DOHH2 (cell line): Measurements from ENCODE around the gene DACT3.

ENCODE experiments used
- H3F3A ChIP-seq: fragments of 200-600 bp; sonication (generic), shearing (Covaris generic); 2 replicates; pipeline ENCODE4 v1.6.0; 2016; ENCODE audit warnings: antibody characterized with exemption, mild to moderate bottlenecking; ENCODE audit not compliant: control insufficient read depth, insufficient read depth
- H3K27ac ChIP-seq: fragments of 200-600 bp; sonication (generic); 2 replicates; pipeline ENCODE4 v1.5.1; 2014; ENCODE audit warnings: low read depth, mild to moderate bottlenecking, low read length, moderate library complexity
- H3K27me3 ChIP-seq: fragments of 200-600 bp; sonication (generic); 2 replicates; pipeline ENCODE4 v1.6.1; 2014; ENCODE audit warnings: mild to moderate bottlenecking, low read length, mixed read lengths; ENCODE audit not compliant: control insufficient read depth
- H3K36me3 ChIP-seq: fragments of 200-600 bp; sonication (generic); 2 replicates; pipeline ENCODE4 v1.6.1; 2014; ENCODE audit warnings: mild to moderate bottlenecking, low read length, moderate library complexity, mixed read lengths; ENCODE audit not compliant: control insufficient read depth
- H3K4me1 ChIP-seq: fragments of 200-600 bp; sonication (generic); 2 replicates; pipeline ENCODE4 v1.6.1; 2014; ENCODE audit warnings: mild to moderate bottlenecking, low read length, mixed read lengths; ENCODE audit not compliant: control insufficient read depth
- H3K4me2 ChIP-seq: fragments of 200-600 bp; sonication (generic); 2 replicates; pipeline ENCODE4 v1.6.0; 2014; ENCODE audit warnings: mild to moderate bottlenecking, low read length, moderate library complexity
- H3K4me3 ChIP-seq: fragments of 200-600 bp; sonication (generic); 2 replicates; pipeline ENCODE4 v1.5.1; 2014; ENCODE audit warnings: mild to moderate bottlenecking, low read length, mixed read lengths
- H3K79me2 ChIP-seq: fragments of 200-600 bp; sonication (generic); 2 replicates; pipeline ENCODE4 v1.6.1; 2014; ENCODE audit warnings: mild to moderate bottlenecking, low read length, mixed read lengths; ENCODE audit not compliant: control insufficient read depth
- H3K9me2 ChIP-seq: fragments of 200-600 bp; sonication (generic); replicated peaks from 2 replicates; pipeline ENCODE4 v1.6.1; 2014; ENCODE audit warnings: mild to moderate bottlenecking, low read length, mixed read lengths; ENCODE audit not compliant: control insufficient read depth
- H3K9me3 ChIP-seq: fragments of 200-600 bp; sonication (generic); 2 replicates; pipeline ENCODE4 v1.6.1; 2014; ENCODE audit warnings: antibody characterized with exemption, low read length, mixed read lengths; ENCODE audit not compliant: control insufficient read depth, insufficient read depth
- H4K20me1 ChIP-seq: fragments of 200-600 bp; sonication (generic); 2 replicates; pipeline ENCODE4 v1.6.0; 2014; ENCODE audit warnings: low read depth, mild to moderate bottlenecking, antibody characterized with exemption, low read length, moderate library complexity; ENCODE audit not compliant: control insufficient read depth, insufficient read depth
- EZH2phosphoT487 ChIP-seq: fragments of 200-600 bp; sonication (generic); IDR thresholded peaks from 2 replicates; pipeline ENCODE4 v1.6.1; 2017; ENCODE audit warnings: borderline replicate concordance, mild to moderate bottlenecking, antibody characterized with exemption, low read length, moderate library complexity, mixed read lengths
- TF ChIP-seq, protein P1 (sequence below): fragments of 200-600 bp; sonication (generic); IDR thresholded peaks from one replicate; pipeline ENCODE4 v1.5.1; 2014; ENCODE audit warnings: antibody characterized with exemption, mild to moderate bottlenecking, low read depth, low read length; ENCODE audit not compliant: poor library complexity, severe bottlenecking

Gene DACT3

DNA sequence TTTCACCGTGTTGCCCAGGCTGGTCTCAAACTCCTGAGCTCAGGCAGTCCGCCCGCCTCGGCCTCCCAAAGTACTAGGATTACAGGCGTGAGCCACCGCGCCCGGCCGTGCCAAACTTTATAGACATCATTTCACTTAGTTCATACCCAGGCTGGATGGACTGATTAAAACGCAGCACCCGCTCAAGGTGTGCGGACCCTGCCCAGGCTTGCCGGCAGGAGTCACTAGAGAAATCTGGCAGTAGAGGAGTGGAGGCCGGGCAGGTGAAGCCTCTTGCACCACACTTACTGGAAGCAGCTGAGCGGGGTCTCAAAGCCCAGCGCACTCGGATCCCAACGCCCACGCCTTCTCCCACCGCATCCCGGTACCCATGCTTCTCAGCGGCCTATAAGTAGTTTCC is 47.5 kb downstream of the DACT3 start:
- peaks cover 40% of the 10 kb centered on the region for H3K4me1 ChIP-seq
- H3F3A ChIP-seq: peaks cover 12% of the 10 kb centered on the region
- H3K36me3 ChIP-seq: peaks cover 24% of the 10 kb centered on the region
- no peaks in the 10 kb centered on the region for H4K20me1 ChIP-seq
- H3K27ac ChIP-seq: no peak overlapping the region
- H3K27me3 ChIP-seq: no peaks in the 10 kb centered on the region
- H3K4me2 ChIP-seq: no peak overlapping the region
- H3K4me3 ChIP-seq: no peak overlapping the region
- H3K9me3 ChIP-seq: no peaks in the 10 kb centered on the region
- TF ChIP-seq EZH2phosphoT487: no peak
- TF ChIP-seq, protein P1, sequence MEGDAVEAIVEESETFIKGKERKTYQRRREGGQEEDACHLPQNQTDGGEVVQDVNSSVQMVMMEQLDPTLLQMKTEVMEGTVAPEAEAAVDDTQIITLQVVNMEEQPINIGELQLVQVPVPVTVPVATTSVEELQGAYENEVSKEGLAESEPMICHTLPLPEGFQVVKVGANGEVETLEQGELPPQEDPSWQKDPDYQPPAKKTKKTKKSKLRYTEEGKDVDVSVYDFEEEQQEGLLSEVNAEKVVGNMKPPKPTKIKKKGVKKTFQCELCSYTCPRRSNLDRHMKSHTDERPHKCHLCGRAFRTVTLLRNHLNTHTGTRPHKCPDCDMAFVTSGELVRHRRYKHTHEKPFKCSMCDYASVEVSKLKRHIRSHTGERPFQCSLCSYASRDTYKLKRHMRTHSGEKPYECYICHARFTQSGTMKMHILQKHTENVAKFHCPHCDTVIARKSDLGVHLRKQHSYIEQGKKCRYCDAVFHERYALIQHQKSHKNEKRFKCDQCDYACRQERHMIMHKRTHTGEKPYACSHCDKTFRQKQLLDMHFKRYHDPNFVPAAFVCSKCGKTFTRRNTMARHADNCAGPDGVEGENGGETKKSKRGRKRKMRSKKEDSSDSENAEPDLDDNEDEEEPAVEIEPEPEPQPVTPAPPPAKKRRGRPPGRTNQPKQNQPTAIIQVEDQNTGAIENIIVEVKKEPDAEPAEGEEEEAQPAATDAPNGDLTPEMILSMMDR: no peak
- no peaks in the 10 kb centered on the region for H3K9me2 ChIP-seq
- no peaks in the 10 kb centered on the region for H3K79me2 ChIP-seq

DNA sequence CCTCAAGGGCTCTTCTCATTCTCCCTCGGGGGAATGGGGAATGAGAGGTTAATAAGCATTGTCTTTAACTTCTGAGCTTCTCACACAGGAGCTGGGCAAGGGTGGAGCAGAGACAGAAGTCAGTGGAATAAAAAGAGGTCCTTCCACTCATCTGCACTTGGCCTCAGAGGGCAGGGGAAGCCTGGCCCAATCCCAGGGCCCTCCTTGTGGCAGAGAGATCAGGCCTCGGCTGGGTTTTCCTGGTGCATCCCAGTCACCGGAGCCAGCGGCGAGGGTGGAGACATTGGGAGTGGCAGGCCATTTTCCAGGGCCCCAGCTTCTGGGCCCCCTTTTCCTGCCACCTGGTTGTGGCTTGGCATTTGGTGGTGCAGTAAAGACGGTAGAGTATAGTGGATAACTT is 49.2 kb downstream of the DACT3 start:
- TF ChIP-seq, protein P1: no peak
- no peak for TF ChIP-seq EZH2phosphoT487
- Histone ChIP-seq H3K36me3 (peaks cover 41% of the 10 kb centered on the region), H4K20me1 (0 out of 2 replicates have a peak, but pooled peaks cover under 1% of the 10 kb centered on the region), H3K4me1 (peaks cover 30% of the 10 kb centered on the region), H3K4me2 (peak overlapping the region; percentile 36; the same call in 1 of the 2 replicates), H3K9me3 (no peaks in the 10 kb centered on the region), H3K27me3 (no peaks in the 10 kb centered on the region), H3K9me2 (no peaks in the 10 kb centered on the region), H3K4me3 (no peak overlapping the region), H3K79me2 (no peaks in the 10 kb centered on the region), H3K27ac (no peak overlapping the region), H3F3A (peaks cover 10% of the 10 kb centered on the region)

DNA sequence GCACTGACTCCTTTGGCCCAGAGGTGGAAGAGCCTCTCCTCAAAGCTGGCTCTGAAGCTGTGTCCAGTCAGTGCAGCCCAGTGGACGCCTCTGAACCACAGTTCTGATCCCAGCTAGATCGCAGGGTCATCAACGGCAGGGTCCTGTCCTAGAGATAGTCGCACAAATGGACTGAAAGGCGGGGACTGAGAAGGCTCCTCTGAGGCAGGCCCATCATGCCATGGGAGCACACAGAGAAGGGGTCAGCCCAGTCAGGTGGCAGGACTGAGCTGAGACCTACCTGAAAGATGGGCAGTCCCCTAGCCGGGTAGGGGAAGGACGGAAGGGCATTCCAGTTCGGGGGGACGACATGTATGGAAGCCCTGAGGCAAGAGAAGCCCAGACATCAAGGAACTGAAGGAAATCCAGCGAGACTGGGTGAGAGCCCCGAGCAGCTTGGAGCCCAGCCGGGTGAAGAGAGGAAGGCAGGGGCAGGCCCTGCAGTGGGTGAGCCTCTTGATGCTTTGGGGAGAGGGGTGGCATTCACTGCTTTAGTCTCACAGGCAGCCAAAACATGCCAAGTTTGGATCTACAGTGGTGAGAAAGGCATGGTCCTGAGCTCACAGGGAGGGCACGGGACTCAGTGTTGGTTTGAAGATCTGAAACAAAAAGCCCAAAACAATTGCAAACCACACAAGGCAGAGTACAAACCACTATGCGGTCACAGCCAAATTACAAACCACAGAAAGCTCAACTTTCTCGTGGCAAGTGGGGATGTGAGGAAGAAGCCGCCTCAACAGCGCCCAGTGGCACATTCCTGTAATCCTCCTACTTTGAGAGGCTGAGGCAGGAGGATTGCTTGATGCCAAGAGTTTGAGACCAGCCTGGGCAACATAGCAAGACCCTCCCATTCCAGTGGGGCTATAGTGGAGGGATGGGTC is 49.9 kb downstream of the DACT3 start:
- peak overlapping the region; percentile 36; the same call in 1 of the 2 replicates for H3K4me2 ChIP-seq
- H3F3A ChIP-seq: peaks cover 10% of the 10 kb centered on the region
- no peak overlapping the region for H3K4me3 ChIP-seq
- peaks cover 48% of the 10 kb centered on the region for H3K36me3 ChIP-seq
- no peak overlapping the region for H3K27ac ChIP-seq
- no peaks in the 10 kb centered on the region for H3K27me3 ChIP-seq
- TF ChIP-seq, protein P1: no peak
- no peak for TF ChIP-seq EZH2phosphoT487
- H3K4me1 ChIP-seq: peaks cover 26% of the 10 kb centered on the region
- H3K79me2 ChIP-seq: no peaks in the 10 kb centered on the region; the same call in 1 of the 2 replicates
- H3K9me2 ChIP-seq: no peaks in the 10 kb centered on the region
- 0 out of 2 replicates have a peak, but pooled peaks cover 2% of the 10 kb centered on the region for H4K20me1 ChIP-seq
- no peaks in the 10 kb centered on the region for H3K9me3 ChIP-seq
